ENCODE data around the gene DYRK4.
A peak's percentile ranks its signal among the peaks of the same experiment; 100 is the strongest.

Gene DYRK4

DNA sequence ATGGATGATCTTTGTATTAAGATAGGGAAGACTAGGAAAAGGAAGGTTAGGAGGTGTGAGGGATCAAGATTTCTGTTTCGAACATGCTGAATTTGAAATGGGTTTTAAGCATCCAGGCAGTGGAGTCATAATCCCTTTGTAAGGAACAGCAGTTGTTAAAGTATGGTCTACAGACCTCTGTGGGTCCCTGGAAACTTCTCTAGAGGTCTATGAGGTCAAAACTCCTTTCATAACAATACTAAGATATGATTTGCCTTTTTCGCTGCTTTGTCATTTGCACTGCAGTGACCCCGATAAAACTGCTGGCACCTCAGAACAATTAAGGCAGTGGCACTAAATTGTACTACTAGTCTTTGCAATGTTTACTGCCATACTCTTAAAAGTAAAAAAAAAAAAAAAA, 21.8 kb upstream of the DYRK4 start:
- peaks cover 6% of the 10 kb centered on the region; the same call in 1 of the 2 replicates for H3F3A ChIP-seq (ENCODE audit: control insufficient read depth, insufficient read depth)
- H3K79me2 ChIP-seq (ENCODE audit: control insufficient read depth, low read length): peaks cover 74% of the 10 kb centered on the region
- H3K36me3 ChIP-seq (ENCODE audit: control insufficient read depth, low read length): peaks cover 50% of the 10 kb centered on the region
- H3K4me2 ChIP-seq (ENCODE audit: low read length): peak overlapping the region; percentile 95
- H4K20me1 ChIP-seq (ENCODE audit: control insufficient read depth, insufficient read depth, low read depth, low read length): peaks cover 12% of the 10 kb centered on the region
- no peaks in the 10 kb centered on the region for H3K9me3 ChIP-seq (ENCODE audit: control insufficient read depth, insufficient read depth, low read length)
- peaks cover 67% of the 10 kb centered on the region for H3K4me1 ChIP-seq (ENCODE audit: control insufficient read depth, low read length)
- peak overlapping the region; percentile 69 for H3K27ac ChIP-seq (ENCODE audit: low read depth, low read length)
- no peak for TF ChIP-seq EZH2phosphoT487 (IDR thresholded peaks at IDR 0.05; ENCODE audit: borderline replicate concordance, low read length)
- TF ChIP-seq, protein P1, sequence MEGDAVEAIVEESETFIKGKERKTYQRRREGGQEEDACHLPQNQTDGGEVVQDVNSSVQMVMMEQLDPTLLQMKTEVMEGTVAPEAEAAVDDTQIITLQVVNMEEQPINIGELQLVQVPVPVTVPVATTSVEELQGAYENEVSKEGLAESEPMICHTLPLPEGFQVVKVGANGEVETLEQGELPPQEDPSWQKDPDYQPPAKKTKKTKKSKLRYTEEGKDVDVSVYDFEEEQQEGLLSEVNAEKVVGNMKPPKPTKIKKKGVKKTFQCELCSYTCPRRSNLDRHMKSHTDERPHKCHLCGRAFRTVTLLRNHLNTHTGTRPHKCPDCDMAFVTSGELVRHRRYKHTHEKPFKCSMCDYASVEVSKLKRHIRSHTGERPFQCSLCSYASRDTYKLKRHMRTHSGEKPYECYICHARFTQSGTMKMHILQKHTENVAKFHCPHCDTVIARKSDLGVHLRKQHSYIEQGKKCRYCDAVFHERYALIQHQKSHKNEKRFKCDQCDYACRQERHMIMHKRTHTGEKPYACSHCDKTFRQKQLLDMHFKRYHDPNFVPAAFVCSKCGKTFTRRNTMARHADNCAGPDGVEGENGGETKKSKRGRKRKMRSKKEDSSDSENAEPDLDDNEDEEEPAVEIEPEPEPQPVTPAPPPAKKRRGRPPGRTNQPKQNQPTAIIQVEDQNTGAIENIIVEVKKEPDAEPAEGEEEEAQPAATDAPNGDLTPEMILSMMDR (IDR thresholded peaks at IDR 0.05; ENCODE audit: low read depth, low read length, poor library complexity, severe bottlenecking): no peak
- peak overlapping the region; percentile 92 for H3K4me3 ChIP-seq (ENCODE audit: low read length)
- H3K9me2 ChIP-seq (replicated peaks; ENCODE audit: control insufficient read depth, low read length): no peaks in the 10 kb centered on the region
- no peaks in the 10 kb centered on the region for H3K27me3 ChIP-seq (ENCODE audit: control insufficient read depth, low read length)

DNA sequence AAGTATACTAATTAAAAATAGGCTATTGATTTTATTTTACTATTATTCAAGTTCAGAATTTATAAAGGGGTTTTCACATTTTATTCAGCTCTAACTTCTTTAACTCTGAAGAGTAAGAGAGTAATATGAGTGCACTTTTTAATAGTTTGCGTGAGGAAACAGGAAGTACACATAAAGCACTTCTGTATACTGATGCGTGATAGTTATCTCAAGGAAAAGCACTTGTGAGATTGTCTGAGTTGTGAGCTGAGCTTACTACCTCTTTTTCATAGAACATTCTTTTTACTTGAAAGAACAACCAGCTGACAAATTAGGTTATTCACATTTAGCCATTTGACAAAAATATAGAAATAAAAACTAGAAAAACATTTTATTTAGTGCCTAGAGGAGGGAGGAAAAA, 21.4 kb upstream of the DYRK4 start:
- no peak for TF ChIP-seq EZH2phosphoT487 (IDR thresholded peaks at IDR 0.05; ENCODE audit: borderline replicate concordance, low read length)
- TF ChIP-seq, protein P1 (IDR thresholded peaks at IDR 0.05; ENCODE audit: low read depth, low read length, poor library complexity, severe bottlenecking): no peak
- Histone ChIP-seq H3K27me3 (ENCODE audit: control insufficient read depth, low read length) (no peaks in the 10 kb centered on the region), H3K9me2 (replicated peaks; ENCODE audit: control insufficient read depth, low read length) (no peaks in the 10 kb centered on the region), H3K4me2 (ENCODE audit: low read length) (peak overlapping the region; percentile 95), H4K20me1 (ENCODE audit: control insufficient read depth, insufficient read depth, low read depth, low read length) (peaks cover 12% of the 10 kb centered on the region), H3K27ac (ENCODE audit: low read depth, low read length) (no peak overlapping the region), H3K9me3 (ENCODE audit: control insufficient read depth, insufficient read depth, low read length) (no peaks in the 10 kb centered on the region), H3K4me3 (ENCODE audit: low read length) (peak overlapping the region; percentile 92), H3F3A (ENCODE audit: control insufficient read depth, insufficient read depth) (peaks cover 2% of the 10 kb centered on the region; the same call in 1 of the 2 replicates), H3K4me1 (ENCODE audit: control insufficient read depth, low read length) (peaks cover 65% of the 10 kb centered on the region), H3K36me3 (ENCODE audit: control insufficient read depth, low read length) (peaks cover 55% of the 10 kb centered on the region), H3K79me2 (ENCODE audit: control insufficient read depth, low read length) (peaks cover 75% of the 10 kb centered on the region)

DNA sequence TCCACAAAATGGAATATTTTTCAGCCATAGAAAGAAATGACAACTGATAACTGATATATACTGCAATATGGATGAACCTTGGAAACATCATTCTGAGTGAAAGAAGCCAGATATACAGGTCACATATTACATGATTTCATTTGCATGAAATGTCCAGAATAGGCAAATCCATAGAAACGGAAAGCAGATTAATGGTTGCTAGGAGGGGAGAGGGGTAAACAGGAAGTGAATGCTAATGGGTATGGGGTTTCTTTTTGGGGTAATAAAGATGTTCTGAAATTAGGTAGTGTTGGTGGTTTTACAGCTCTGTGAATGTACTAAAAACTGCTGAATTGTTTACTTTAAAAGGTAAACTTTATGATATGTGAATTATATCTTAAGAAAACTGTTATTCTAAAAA, 16.8 kb upstream of the DYRK4 start:
- Histone ChIP-seq H3K9me3 (ENCODE audit: control insufficient read depth, insufficient read depth, low read length) (no peaks in the 10 kb centered on the region), H3K4me1 (ENCODE audit: control insufficient read depth, low read length) (peaks cover 37% of the 10 kb centered on the region), H3K79me2 (ENCODE audit: control insufficient read depth, low read length) (peaks cover 47% of the 10 kb centered on the region), H3F3A (ENCODE audit: control insufficient read depth, insufficient read depth) (0 out of 2 replicates have a peak, but pooled peaks cover 3% of the 10 kb centered on the region), H3K27ac (ENCODE audit: low read depth, low read length) (no peak overlapping the region), H3K9me2 (replicated peaks; ENCODE audit: control insufficient read depth, low read length) (no peaks in the 10 kb centered on the region), H3K4me3 (ENCODE audit: low read length) (no peak overlapping the region), H4K20me1 (ENCODE audit: control insufficient read depth, insufficient read depth, low read depth, low read length) (peaks cover 7% of the 10 kb centered on the region; the same call in 1 of the 2 replicates), H3K4me2 (ENCODE audit: low read length) (peak overlapping the region; percentile 40), H3K36me3 (ENCODE audit: control insufficient read depth, low read length) (peaks cover 91% of the 10 kb centered on the region), H3K27me3 (ENCODE audit: control insufficient read depth, low read length) (no peaks in the 10 kb centered on the region)
- TF ChIP-seq EZH2phosphoT487 (IDR thresholded peaks at IDR 0.05; ENCODE audit: borderline replicate concordance, low read length): no peak
- TF ChIP-seq, protein P1 (IDR thresholded peaks at IDR 0.05; ENCODE audit: low read depth, low read length, poor library complexity, severe bottlenecking): no peak

Data from DOHH2 (cell line).